NCI-H748 treated with DMSO at 0.1 percent for 48 hours (cell line): Measurements from ENCODE around the gene PARD6G.
A peak's percentile ranks its signal among the peaks of the same experiment; 100 is the strongest.
"Not testable (repeated sequence)": the region's sequence is repeated elsewhere in the genome, so short reads cannot be mapped to it uniquely, and the experiment has no call there.

Experiments
- DNase-seq: peaks from one replicate; lab custom pipeline; 2025; lab: John Stamatoyannopoulos, UW

Gene PARD6G, protein sequence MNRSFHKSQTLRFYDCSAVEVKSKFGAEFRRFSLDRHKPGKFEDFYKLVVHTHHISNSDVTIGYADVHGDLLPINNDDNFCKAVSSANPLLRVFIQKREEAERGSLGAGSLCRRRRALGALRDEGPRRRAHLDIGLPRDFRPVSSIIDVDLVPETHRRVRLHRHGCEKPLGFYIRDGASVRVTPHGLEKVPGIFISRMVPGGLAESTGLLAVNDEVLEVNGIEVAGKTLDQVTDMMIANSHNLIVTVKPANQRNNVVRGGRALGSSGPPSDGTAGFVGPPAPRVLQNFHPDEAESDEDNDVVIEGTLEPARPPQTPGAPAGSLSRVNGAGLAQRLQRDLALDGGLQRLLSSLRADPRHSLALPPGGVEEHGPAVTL

DNA sequence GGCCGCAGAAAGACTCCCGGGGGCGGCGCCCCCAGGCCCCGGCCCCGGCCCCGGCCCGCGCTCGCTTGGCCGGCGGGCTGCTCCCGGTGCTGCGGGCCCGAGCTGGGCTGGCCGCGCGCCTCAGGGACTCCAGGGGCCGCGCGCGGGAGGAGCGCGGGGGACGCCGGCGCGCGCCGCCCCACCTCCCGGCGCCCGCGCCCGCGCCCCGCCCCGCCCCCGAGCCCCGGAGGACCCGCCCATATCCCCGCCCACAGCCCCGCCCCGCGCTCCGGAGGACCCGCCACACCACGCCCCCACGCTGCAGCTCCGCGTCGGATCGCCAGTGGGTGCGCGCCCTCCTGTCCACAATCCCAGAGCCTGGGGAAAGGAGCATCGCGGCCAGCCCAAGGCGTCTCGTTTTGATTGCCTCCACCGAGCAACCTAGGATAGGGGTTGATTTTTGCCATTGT is at the start of gene PARD6G:
Gene PARD6G (minus strand): TSS at position 122 of the 449 bp plus-strand sequence. CDS start 166 bp downstream, outside the sequence.
- peak; percentile 55 for DNase-seq

DNA sequence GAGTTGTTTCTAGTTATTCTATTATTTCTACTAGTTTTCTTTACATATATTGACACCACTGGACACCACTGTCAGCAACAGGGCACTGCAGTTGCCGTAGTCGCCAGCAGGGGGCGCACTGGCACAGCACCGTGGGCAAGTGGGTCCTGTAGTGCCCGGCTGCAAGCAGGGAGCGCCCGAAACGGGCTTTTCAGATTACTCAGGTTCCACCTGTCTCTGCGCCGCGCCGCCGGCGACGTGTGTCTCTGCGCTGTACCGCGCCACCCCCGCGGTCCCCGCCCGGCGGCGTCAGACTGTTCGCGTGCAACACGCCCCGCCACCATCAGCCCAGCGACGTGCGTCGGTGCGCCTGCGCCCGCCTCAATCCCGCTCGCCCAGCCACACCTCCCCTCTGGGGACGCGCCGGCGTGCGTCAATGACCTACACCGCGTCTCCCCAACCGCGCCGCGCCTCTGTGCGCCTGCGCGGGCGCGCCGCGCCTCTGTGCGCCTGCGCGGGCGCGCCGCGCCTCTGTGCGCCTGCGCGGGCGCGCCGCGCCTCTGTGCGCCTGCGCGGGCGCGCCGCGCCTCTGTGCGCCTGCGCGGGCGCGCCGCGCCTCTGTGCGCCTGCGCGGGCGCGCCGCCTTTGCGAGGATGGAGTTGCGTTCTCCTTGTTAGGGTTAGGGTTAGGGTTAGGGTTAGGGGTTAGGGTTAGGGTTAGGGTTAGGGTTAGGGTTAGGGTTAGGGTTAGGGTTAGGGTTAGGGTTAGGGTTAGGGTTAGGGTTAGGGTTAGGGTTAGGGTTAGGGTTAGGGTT is 15.1 kb upstream of the PARD6G start:
- not testable (repeated sequence) for DNase-seq

DNA sequence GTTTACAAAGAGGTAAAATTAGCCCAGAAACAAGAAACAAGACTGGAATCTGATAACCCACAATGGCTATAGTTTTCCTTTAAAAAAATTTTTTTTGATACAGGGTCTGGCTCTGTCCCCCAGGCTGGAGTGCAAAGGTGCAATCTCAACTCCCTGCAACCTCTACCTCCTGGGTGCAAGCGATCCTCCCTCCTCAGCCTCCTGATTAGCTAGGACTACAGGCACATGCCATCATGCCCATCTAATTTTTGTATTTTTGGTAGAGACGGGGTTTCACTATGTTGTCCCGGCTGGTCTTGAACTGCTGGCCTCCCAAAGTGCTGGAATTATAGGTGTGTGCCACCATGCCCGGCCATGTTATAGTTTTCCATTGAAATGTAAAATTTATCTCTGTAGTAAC is 12.3 kb upstream of the PARD6G start:
- DNase-seq, result no peak

DNA sequence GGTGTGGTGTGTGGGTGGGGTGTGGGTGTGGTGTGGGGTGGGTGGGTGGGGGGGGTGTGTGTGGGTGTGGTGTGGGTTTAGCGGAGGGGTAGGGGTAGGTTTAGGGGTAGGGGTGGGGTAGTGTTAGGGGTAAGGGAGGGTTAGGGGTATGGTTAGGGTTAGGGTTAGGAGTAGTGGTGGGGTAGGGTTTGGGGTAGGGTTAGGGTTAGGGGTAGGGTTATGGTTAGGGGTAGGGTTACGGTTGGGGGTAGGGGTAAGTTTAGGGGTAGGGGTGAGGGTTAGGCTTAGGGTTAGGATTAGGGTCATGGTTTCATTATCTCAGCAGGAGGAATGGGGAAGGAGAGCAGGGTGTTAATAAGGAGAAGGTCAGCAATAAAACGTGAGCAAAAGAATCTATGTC is 11.3 kb upstream of the PARD6G start:
- no peak for DNase-seq

DNA sequence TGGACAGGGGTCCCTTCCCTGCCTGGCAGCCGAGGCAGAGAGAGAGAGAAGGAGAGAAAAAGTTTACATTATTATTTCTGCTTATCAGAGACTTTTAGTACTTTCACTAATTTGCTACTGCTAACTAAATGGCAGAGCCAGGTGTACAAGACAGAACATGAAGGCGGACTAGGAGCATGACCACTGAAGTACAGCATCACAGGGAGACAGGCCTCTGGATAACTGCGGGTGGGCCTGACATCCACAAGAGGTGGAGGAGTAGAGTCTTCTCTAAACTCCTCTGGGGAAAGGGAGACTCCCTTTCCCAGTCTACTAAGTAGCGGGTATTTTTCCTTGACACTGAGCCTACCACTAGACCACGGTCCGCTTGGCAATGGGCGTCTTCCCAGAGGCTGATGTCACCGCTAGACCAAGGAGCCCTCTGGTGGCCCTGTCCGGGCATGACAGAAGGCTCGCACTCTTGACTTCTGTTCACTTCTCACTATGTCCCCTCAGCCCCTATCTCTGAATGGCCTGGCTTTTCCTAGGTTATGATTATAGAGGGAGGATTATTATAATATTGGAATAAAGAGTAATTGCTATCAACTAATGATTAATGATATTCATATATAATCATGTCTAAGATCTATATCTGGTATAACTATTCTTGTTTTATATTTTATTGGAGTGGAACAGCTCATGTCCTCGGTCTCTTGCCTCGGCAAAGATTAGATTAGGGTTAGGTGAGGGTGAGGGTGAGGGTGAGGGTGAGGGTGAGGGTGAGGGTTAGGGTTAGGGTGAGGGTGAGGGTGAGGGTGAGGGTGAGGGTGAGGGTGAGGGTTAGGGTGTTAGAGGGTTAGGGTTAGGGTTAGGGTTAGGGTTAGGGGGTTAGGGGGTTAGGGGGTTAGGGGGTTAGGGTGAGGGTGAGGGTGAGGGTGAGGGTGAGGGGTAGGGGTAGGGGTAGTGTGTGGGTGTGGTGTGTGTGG is 10.5 kb upstream of the PARD6G start:
- DNase-seq, result not testable (repeated sequence)

DNA sequence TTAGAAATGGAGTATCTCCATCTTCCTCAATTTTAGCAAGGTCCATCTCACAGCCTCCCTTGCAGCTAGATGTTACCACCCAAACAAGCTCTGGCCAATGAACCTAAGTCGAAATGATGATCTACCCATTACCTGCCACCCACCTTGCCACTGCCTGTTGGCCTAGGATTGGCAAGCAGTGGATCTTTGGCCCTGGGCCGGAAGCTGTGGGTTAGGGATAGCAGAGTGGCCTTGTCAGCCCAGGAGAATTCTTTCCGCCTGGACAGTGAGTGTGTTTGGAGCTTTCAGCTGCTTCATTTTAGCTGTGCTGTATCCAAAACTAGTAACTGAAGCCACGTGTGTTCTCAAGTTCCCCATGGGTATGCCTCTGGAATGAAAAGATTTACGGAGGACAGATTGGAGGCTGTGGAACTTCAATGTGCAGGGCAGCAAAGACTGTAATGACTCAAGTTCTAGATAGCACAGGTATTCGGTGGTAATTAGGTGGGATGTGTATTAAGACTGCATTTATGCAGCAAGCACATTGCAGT is 7.7 kb upstream of the PARD6G start:
- DNase-seq, result no peak

DNA sequence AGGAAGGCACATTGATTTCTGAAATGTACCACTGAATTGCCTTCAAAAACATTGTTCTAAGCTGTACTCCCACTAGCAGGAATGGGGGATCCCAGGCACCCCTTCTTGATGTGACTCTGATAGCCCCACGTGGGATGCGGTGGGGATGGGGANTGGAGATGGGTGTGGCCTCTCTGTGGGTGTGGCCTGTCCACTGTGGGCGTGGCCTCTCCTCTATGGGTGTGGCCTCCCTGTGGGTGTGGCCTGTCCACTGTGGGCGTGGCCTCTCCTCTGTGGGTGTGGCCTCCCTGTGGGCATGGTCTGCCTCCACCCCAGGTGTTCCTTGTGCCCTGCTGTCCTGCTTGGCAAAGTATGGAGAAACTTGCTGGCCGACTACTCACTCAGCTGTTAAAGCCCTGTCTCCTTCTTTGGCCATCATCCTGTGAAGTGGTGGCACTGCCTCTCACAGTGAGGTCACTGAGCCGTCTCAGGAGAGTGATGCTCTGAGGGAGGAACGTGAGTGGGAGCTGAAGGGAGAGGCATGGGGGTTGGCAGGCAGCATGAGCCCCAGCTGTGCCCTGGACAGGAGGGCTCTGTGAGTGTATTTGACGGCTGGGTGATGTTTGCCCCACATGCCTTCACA is 6.7 kb upstream of the PARD6G start:
- DNase-seq, result no peak

DNA sequence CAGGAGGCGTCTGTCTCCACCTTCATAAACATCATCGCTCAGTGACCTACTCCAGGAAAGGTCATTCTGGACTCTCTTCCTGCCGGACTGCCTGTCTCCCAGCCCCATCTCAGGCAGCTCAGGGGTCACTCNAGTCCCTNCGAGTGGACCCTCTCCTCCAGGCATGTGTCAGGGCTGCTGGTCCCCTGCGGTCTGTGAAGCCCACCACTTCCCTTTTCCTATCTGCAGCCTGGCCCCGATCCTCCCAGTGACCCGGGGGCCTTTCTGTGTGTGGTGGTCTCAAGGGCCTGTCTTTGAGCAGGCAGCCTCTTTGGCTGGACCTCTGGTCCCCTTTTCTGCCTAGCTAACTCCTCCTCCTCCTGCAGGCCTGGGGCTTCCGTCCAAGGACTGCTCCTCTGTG is 5.9 kb upstream of the PARD6G start:
- no peak for DNase-seq

DNA sequence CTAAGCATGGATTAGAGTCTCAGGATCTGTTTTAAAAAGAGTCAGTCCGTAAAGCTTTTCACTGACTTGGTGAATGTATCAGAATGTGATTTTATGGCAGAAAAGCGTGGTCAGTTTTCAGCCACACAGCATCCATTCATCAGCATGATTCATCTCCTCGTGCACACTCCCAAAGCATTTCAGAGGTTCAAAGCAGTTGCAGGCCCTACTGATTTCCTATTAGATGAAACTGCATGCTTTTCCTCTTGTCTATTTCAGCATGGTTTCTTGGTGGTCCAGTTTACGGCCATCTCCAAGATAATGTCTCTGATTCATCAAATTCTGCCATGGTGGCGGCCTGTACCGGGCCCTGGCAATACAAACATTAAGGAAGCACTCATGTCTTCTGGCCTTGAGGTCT is 4.8 kb upstream of the PARD6G start:
- DNase-seq, result no peak

DNA sequence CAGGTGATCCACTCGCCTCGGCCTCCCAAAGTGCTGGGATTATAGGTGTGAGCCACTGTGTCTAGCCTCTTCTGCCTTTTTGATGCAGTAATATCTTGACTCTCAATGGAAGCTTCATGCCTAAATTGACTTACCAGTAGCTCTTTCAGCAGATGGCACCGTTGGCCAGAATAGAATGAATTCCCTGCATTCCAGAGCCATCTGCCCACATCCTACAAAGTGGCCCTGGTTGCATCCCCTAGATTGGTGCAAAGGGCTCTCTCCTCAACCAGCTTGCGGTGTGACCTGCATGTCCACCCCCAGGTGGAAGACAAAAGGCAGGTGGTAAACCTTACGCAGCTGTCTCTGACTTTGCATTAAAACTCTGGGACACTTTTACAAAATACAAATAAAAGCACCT is 4.4 kb upstream of the PARD6G start:
- DNase-seq, result no peak

DNA sequence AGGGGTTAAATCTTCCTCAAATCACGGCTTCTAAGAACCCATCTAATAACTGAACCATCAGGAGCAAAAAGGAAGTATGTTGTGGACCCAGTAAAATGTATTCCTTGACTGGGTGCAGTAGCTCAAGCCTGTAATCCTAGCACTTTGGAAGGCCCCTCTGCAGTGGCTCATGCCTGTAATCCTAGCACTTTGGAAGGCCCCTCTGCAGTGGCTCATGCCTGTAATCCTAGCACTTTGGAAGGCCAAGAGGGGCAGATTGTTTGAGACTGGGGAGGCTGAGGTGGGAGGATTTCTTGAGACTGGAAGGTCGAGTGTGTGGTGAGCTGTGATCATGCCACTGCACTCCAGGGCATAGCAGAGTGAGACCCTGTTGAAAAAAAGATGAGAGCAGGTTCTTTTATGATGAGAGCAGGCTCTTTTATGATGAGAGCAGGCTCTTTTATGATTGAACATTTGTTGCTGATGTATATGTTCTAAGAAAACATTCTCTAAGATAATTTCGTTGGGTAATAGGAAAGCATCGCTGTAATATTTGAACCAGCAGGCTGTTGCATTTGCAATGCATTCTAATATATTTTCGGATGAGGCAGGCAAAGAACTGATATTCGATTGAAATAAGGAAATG is 3.5 kb upstream of the PARD6G start:
- no peak for DNase-seq

DNA sequence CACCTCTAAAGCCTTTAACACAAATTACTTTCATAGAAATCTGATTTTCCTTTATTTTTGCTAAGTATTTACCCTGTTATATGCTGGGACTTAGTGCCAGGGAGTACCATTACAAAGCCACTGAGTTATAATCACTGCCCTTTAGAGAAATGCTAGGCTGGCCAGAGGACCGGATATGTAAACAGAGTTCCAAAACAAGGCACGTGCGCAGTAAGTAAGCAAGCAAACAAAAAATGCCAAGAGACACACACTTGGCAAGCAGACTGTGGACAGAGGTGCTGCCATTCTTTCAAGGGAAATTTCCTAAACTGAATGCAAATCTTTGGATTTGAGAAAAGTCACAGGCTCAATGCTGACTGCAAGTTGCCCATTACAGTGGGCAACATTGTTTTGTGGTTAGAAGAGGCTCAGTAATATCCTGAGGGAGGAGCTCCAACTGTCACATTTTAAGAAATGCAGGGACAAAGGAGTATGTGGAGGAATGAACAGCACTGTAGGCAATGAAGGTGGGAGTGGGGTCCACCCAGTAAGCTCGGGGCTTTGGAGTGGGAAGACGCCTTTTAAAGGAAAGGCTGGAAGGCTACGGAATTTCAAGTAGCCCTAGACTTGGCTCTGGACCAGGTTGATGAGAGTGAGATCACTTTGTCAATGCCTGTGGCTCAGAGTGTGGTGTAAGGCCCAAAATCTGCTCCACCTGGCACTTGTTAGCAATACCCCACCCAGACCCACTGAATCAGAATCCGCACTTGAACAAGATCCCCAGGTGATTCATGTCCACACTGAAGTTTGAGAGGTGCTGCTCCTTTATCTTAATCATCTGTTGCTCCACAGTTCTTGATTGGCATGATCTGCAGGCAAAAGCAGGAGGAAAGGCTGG is 2.1 kb upstream of the PARD6G start:
- DNase-seq, result no peak

DNA sequence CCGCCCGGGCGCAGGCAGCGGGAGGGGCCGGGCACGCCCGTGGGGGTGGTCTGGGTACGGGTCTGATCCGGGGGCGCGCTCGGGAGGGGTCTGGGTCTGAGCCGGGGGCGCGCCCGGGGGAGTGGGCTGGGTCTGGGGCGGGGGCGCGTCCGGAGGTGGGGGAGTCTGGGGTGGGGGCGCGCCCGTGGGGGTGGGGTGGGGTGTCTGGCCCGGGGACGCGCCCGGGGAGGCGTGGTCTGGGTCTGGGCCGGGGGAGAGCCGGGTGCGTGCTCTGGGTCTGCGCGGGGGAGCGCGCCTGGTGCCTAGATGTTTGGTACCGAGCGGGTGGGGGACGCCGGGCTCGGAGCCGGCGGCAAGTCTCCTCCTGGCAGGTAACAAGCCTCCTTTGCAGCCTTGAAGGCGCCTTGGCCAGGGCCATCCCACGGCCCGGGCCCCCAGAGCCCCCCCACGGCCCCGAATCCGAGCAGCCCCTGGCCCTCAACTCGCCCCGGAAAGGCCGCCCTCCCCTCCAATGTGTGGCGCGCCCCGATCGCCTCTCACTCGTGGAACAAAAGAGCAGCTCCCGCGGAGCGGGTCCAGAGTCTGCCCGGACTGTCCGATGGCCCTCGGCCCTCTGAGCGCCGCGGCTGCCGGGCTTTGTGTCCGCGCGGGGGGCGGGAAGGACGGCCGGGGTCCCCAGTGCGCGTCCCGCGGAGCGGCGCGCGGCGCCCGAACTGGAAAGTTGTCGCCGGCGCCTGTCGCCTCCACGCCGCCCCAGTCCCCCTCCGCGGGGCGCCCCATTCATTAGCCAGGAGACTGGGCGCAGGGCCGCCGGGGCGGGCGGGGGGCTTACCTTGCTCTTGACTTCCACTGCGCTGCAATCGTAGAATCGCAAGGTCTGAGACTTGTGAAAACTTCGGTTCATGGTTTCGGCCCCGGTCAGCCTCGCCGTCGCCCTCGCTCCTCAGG is 595 bp downstream of the PARD6G start:
- peak; percentile 33 for DNase-seq

DNA sequence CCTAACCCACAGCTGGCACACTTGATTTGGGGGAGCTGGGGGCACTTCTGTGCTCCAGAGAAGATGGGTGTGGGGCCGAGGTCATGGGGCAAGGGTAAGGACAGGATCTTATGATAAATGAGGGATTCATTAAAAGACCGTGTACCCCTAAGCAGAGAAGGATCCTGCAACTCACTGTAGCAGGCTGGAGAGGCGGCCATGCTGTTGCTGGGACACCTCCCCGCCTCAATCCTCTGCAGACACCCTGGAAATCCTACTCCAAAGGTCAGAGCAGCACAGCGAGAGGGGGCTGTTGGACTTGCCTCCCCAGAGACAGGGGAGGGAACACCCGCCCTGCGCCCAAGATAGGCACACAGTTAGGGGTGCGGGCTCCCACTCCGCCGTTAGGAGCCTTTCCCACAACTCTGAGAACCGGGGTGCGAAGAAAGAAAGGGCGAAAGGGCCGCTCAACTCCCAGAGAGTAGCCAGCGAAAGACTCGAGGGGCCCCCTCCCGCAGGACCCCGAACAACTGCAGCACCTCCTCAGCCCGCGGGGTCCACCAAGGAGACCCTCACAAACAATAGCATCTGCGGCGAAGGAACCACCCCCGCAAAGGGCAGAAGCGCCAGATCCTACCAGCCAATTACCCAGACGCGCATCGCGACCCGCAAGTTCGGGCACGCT is 1.4 kb downstream of the PARD6G start:
- DNase-seq, result no peak

DNA sequence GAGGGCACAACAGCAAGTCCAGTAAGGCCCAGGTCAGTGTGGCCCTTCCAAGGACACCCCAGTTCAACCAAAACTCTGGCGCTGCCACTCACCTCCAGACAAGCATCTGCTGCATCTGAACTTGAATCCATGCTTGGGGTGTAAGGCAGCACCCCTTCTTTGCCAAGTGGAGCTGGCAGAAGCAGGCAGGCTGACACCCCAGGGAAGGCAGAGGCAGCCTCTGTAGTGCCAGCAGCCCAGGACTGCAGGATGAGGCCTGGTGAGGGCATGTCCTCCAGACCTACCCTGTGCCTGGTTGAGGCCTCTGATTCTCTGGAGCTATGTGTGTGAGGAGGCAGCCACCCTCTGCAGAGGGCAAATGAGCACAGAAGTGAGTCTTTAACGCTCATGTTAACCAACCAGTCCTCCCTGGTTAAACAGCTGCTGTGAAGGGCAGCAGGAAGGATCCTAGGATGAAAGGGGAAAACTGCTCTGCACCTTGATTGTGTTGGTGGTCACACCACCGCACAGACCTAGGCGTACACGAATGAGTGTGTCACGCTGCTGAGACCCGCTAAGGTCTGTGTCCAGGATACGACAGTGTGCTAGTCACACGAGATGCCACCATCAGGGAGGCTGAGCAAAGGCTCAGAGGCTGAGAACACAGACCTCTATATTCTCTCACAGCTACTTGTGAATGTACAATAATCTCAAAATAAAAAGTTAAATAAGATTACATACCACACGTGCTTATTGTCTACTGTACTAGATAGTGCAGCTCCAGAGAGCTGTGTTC is 2.2 kb downstream of the PARD6G start:
- no peak for DNase-seq

DNA sequence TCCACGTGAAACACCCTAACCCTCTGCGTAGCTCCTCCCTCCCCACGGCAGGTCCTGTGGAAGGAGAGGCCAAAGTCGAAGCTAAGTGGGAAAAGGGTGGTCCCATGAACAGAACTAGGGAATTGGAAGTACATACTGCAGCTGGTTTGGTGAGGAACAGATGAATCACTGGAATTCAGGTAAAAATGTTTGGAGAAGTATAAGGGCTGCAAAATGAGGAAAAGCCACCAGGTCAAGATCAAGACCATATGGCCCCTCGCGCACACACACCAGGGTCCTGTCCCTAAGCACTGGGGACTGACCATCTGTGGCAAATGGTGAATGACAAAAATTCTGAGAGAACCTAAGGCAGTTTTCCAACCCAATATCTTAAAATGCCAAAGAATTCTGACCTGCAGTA is 3.1 kb downstream of the PARD6G start:
- DNase-seq, result no peak

DNA sequence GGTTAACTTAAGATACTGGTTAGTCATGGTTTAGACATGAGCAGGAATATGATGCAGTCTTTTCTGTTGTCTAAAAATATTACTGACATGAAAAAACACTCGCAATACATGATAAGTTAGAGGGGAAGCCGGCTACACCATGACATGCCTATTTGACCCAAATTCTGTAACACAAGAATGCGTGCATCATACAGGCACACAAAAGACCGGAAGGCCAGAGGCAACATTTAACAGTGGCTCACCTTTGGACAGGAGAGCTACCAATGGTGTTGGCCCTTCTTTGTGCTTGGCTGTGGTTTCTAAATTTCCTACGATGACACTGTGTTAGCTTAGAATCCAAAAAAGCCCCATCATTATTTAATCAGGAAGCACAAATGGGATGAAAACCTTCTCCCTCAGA is 4.1 kb downstream of the PARD6G start:
- DNase-seq, result no peak
